Neuron (in vitro differentiated cells): Measurements from ENCODE around the gene COL24A1.

ENCODE experiments used
- H2AFZ ChIP-seq: one replicate; pipeline ENCODE4 v1.6.1; 2013; ENCODE audit warnings: low read depth, mild to moderate bottlenecking, inconsistent platforms, low read length, moderate library complexity
- H3K27me3 ChIP-seq: one replicate; pipeline ENCODE4 v1.6.1; 2013; ENCODE audit warnings: low read length; ENCODE audit not compliant: insufficient read depth
- H3K36me3 ChIP-seq: one replicate; pipeline ENCODE4 v1.6.1; 2013; ENCODE audit warnings: low read length; ENCODE audit not compliant: insufficient read depth
- H3K4me1 ChIP-seq: one replicate; pipeline ENCODE4 v1.6.1; 2013; ENCODE audit warnings: low read length; ENCODE audit not compliant: insufficient read depth
- H3K4me3 ChIP-seq: 2 replicates; pipeline ENCODE4 v1.5.1; 2013; ENCODE audit warnings: mild to moderate bottlenecking, low read length, moderate library complexity
- H3K9me3 ChIP-seq: one replicate; pipeline ENCODE4 v1.6.1; 2013; ENCODE audit warnings: low read length

COL24A1 gene

DNA sequence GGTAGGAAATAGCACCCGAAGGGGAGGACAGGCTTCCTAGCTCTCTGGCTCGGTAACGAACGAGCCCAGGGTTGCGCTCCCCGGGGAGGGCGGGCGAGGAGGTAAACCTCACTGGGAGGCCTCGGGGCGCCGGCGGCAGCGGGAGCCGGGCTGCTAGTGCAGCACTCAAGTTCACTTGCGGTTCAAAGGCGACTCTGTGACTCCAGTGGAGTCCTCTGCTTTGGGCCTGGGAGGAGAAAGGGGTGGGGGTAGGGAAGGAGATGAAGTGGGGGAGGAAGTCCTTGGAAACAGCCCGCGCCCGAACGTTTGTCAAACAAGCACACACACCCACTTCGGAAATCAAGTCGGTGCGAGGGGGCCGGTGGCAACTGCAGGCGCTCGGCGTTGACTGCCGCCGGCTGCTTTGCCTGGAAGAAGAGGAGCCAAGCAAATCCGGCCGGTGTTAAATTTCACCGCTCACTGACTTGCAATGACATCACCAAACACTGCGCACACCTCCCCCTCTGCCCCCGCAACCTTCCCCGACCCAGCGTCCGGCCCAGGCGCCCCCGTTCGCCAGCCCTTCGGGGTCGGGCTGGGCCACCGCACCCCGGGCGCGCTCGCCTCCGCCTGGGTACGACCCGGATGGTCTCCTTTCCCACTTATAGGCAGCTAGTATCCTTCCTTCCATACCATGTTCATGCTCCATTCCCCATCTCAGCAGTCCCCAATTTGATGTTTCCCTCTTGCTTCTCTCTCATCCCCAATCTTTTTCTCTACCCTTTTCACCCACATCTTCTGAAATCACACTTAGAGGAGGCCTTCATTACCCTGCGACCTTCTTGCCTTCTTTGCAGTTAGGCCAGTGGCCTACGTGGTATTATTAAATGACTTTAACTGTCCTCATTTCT is at the start of gene COL24A1:
Gene COL24A1 (minus strand): TSS at position 207 of the 890 bp plus-strand sequence. CDS start 376 bp downstream, outside the sequence.
- Histone ChIP-seq H2AFZ (peak within 1 kb of the TSS; percentile 84), H3K27me3 (peaks cover 57% of the 10 kb centered on the region), H3K4me3 (peak within 1 kb of the TSS; percentile 53), H3K36me3 (no peaks in the 10 kb centered on the region), H3K4me1 (peaks cover 11% of the 10 kb centered on the region), H3K9me3 (no peaks in the 10 kb centered on the region)

- no peak overlapping the region for H2AFZ ChIP-seq
- H3K36me3 ChIP-seq: no peaks in the 10 kb centered on the region
- no peak overlapping the region for H3K4me3 ChIP-seq
- no peaks in the 10 kb centered on the region for H3K27me3 ChIP-seq
- H3K4me1 ChIP-seq: peaks cover 30% of the 10 kb centered on the region
- H3K9me3 ChIP-seq: no peaks in the 10 kb centered on the region
Measured at GRCh38 chr1:86205741-86206140, 49.2 kb upstream of the COL24A1 start.

- Histone ChIP-seq H3K4me1 (peaks cover 49% of the 10 kb centered on the region), H3K36me3 (no peaks in the 10 kb centered on the region), H3K9me3 (no peaks in the 10 kb centered on the region), H3K27me3 (no peaks in the 10 kb centered on the region), H3K4me3 (no peak overlapping the region), H2AFZ (peak overlapping the region; percentile 6)
Measured at GRCh38 chr1:86202552-86203340, 46.2 kb upstream of the COL24A1 start.

DNA sequence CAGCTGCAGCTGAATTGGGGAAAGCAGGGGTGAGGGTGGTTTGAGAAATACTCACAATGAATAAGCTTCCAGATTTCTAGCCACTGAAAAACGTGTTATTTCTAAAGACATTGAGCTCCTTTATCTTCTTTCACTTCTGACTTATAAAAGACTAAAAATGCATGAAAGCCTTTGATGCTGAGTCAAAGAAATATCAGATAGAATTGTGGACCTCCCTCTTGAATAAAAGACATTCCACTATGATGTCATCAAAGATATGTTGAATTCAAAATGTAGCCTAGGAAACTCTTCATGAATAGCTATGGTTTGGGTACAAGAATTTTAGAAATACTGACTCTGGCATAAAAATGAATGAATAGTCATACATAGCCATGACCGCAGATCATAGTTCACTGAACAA is 44.7 kb upstream of the COL24A1 start:
- Histone ChIP-seq H3K9me3 (no peaks in the 10 kb centered on the region), H3K27me3 (no peaks in the 10 kb centered on the region), H3K4me3 (no peak overlapping the region), H3K4me1 (peaks cover 49% of the 10 kb centered on the region), H3K36me3 (no peaks in the 10 kb centered on the region), H2AFZ (no peak overlapping the region)

DNA sequence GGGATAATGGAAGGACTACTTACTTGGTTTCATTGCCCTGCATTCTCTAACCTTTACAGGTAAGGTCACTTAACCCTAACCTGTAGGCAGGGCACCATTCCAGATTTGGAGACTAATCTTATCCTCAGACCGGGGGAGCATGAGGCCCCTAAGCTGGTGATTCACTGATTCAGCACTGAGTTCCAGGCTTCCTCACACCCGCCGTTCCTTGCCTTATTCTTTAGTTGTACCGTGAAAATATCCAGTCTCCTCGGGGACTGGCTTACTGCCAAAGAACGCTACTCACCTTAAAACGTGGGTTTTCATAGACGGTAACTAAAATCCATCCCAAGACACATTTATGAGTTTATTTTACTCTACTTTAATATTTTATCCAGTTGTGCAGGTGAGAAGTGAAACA is 44.3 kb upstream of the COL24A1 start:
- H3K4me1 ChIP-seq: peaks cover 51% of the 10 kb centered on the region
- H3K4me3 ChIP-seq: no peak overlapping the region
- no peaks in the 10 kb centered on the region for H3K27me3 ChIP-seq
- H2AFZ ChIP-seq: peak overlapping the region; percentile 42
- H3K9me3 ChIP-seq: no peaks in the 10 kb centered on the region
- no peaks in the 10 kb centered on the region for H3K36me3 ChIP-seq

- peaks cover 46% of the 10 kb centered on the region for H3K4me1 ChIP-seq
- H2AFZ ChIP-seq: no peak overlapping the region
- no peaks in the 10 kb centered on the region for H3K9me3 ChIP-seq
- H3K4me3 ChIP-seq: no peak overlapping the region
- H3K36me3 ChIP-seq: no peaks in the 10 kb centered on the region
- H3K27me3 ChIP-seq: no peaks in the 10 kb centered on the region
Measured at GRCh38 chr1:86197206-86197855, 40.8 kb upstream of the COL24A1 start.

GRCh38 chr1:86195281-86195680 is 38.7 kb upstream of the COL24A1 start:
- Histone ChIP-seq H3K4me1 (peaks cover 26% of the 10 kb centered on the region), H2AFZ (no peak overlapping the region), H3K27me3 (peaks cover 7% of the 10 kb centered on the region), H3K9me3 (peaks cover 2% of the 10 kb centered on the region), H3K4me3 (no peak overlapping the region), H3K36me3 (no peaks in the 10 kb centered on the region)

DNA sequence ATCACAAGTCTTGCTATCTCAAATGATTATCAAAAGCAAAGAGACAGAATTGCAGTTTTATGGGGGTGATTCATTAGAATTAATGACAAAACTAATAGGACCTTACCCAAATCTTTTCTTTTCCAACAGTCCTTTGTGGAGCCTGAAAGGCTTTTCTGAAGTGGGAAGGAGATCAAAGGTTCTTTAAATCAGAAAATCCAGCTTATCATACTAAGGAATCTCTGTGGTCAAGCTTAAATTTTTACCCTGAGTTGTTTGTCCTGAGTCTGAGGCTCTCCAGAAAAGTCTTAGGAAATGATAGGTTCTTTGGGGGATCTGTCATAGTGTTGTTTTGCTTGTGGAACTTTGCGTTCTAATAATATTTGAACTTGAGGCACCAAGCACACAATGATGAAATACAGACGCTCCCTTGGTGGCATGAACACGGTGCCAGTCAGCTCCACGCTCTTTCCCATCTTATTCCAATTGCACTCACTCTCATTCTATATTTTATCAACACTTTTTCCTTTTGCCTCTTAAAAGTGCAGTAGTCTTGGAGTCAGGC is 38.0 kb upstream of the COL24A1 start:
- peaks cover 21% of the 10 kb centered on the region for H3K4me1 ChIP-seq

GRCh38 chr1:86192417-86192816 is 35.8 kb upstream of the COL24A1 start:
- H3K4me3 ChIP-seq: no peak overlapping the region
- H3K9me3 ChIP-seq: peaks cover 2% of the 10 kb centered on the region
- H3K36me3 ChIP-seq: no peaks in the 10 kb centered on the region
- peaks cover 12% of the 10 kb centered on the region for H3K4me1 ChIP-seq
- no peak overlapping the region for H2AFZ ChIP-seq
- H3K27me3 ChIP-seq: peaks cover 12% of the 10 kb centered on the region

More for the DNA sequence above, 38.0 kb upstream of the COL24A1 start:
- H2AFZ ChIP-seq: no peak overlapping the region
- no peak overlapping the region for H3K4me3 ChIP-seq
- peaks cover 2% of the 10 kb centered on the region for H3K9me3 ChIP-seq
- H3K27me3 ChIP-seq: peaks cover 9% of the 10 kb centered on the region
- H3K36me3 ChIP-seq: no peaks in the 10 kb centered on the region

DNA sequence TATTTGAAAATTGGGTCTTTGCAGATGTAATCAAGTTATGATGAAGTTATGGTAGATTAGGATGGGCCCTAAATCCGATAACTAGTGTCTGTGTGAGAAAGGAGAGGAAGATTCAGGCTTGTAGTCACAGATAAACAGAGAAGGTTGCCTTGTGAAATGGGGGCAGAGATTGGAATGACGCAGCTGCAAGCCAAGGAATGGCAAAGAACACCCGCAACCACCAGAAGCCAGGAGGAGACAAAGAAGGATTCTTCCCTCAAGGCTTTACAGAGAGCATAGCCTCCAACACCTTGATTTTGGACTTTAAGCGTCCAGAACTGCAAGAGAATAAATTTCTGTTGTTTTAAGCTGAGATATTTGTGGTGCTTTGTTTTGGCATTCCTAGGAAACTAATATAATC is 35.4 kb upstream of the COL24A1 start:
- Histone ChIP-seq H3K36me3 (no peaks in the 10 kb centered on the region), H3K4me1 (peaks cover 12% of the 10 kb centered on the region)

GRCh38 chr1:86190873-86191272 is 34.3 kb upstream of the COL24A1 start:
- Histone ChIP-seq H3K9me3 (peaks cover 2% of the 10 kb centered on the region), H3K4me1 (peaks cover 8% of the 10 kb centered on the region), H3K4me3 (no peak overlapping the region), H3K27me3 (peaks cover 12% of the 10 kb centered on the region), H3K36me3 (no peaks in the 10 kb centered on the region), H2AFZ (no peak overlapping the region)

More for the DNA sequence above, 35.4 kb upstream of the COL24A1 start:
- no peak overlapping the region for H2AFZ ChIP-seq
- H3K27me3 ChIP-seq: peaks cover 12% of the 10 kb centered on the region
- H3K4me3 ChIP-seq: no peak overlapping the region
- H3K9me3 ChIP-seq: peaks cover 2% of the 10 kb centered on the region

DNA sequence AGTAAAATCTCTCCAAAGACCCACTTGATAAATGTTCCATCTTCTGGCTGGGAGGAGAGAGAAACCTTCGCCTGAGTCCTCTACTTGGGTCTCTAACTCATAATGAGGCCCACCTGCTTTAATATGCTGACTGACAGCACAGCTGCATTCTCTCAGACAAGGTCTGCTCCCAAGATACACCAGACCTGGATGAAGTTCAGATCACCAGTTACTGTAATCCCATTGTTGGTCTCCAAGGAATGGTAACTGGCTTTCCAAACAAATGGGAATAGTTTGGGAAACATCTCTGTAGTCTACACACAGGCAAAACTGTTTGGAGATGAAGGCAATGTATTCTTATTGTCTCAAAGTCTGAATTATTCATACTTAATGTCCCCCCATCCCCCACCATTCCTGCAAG is 27.9 kb upstream of the COL24A1 start:
- H3K27me3 ChIP-seq: peaks cover 7% of the 10 kb centered on the region
- H3K36me3 ChIP-seq: no peaks in the 10 kb centered on the region
- H3K4me3 ChIP-seq: no peak overlapping the region
- peaks cover 9% of the 10 kb centered on the region for H3K4me1 ChIP-seq
- no peaks in the 10 kb centered on the region for H3K9me3 ChIP-seq
- no peak overlapping the region for H2AFZ ChIP-seq
